HCT116 (cell line): ENCODE measurements around the gene JSRP1. TPM values are rescaled to one million over a fixed set of nuclear protein-coding genes. Genes with fewer than 3 reads are reported as not detected.

Experiments
- ATAC-seq: fragments of 200-7000 bp; cut with Tn5 transposase; 2 replicates; pipeline ENCODE4 v1.9.1; 2020; ENCODE audit warnings: mild to moderate bottlenecking, moderate library complexity
- BruUV-seq: library from RNA; stranded (reverse); fragments of 400-500 nt; replicated peaks from 2 replicates; lab custom pipeline; 2021; lab: Mats Ljungman, UMichigan
- CTCF ChIA-PET: fragments of 300-600 bp; sonication (Branson Sonifier 250); formaldehyde crosslinking; loops from one replicate; lab custom pipeline; 2021; ENCODE audit warnings: antibody characterized with exemption; lab: Charles Lee
- POLR2A ChIA-PET: fragments of 300-600, 350-600 bp; sonication (Branson Sonifier 250); formaldehyde crosslinking; loops from one replicate; lab custom pipeline; 2021; ENCODE audit warnings: antibody characterized with exemption; lab: Charles Lee
- RAD21 ChIA-PET, 2 experiments: fragments of 300-600 bp; sonication (Branson Sonifier 250); formaldehyde crosslinking; loops; one replicate each; lab custom pipeline; 2023; ENCODE audit warnings: low total read pairs in 2 of 2; ENCODE audit not compliant: uncharacterized antibody in 2 of 2, unreplicated experiment in 2 of 2, low non-redundant PET in 1 of 2; lab: Charles Lee
- DNase-seq: peaks from one replicate; pipeline ENCODE4 v3.0.0-alpha.2; 2010; ENCODE audit warnings: low read depth, low spot score
- H2AFZ ChIP-seq: fragments of 200-600 bp; shearing (Covaris generic), sonication (generic); 2 replicates; pipeline ENCODE4 v1.6.1; 2017; ENCODE audit warnings: low read depth, mixed run types, mixed read lengths, antibody characterized with exemption, low read length; ENCODE audit not compliant: poor library complexity, severe bottlenecking
- H3K27ac ChIP-seq: 2 replicates; pipeline ENCODE4 v1.5.1; 2012; ENCODE audit warnings: low read depth, low read length
- H3K27me3 ChIP-seq: fragments of 200-600 bp; sonication (generic); 2 replicates; pipeline ENCODE4 v1.6.1; 2016; ENCODE audit warnings: mixed run types, low read length, mixed read lengths; ENCODE audit not compliant: insufficient read depth
- H3K36me3 ChIP-seq, 2 experiments: fragments of 200-500 bp in 1 of 2; fragments of 200-600 bp in 1 of 2; sonication (Bioruptor generic) in 1 of 2; sonication (generic) in 1 of 2; 2 replicates each; pipeline versions ENCODE4 v1.5.1 to v1.6.1; 2014 to 2016; ENCODE audit warnings: low read length in 2 of 2, inconsistent platforms in 1 of 2, mixed read lengths in 1 of 2, mixed run types in 1 of 2; ENCODE audit not compliant: insufficient read depth in 2 of 2, control insufficient read depth in 1 of 2
- H3K4me1 ChIP-seq, 2 experiments: fragments of 200-600 bp in 1 of 2; sonication (generic) in 1 of 2; 2 replicates each; pipeline versions ENCODE4 v1.5.1 to v1.6.1; 2012 to 2017; ENCODE audit warnings: low read length in 2 of 2, inconsistent platforms in 1 of 2, mild to moderate bottlenecking in 1 of 2, mixed read lengths in 1 of 2, mixed run types in 1 of 2, moderate library complexity in 1 of 2; ENCODE audit not compliant: insufficient read depth in 2 of 2, control insufficient read depth in 1 of 2
- H3K4me2 ChIP-seq: fragments of 200-600 bp; sonication (generic); 2 replicates; pipeline ENCODE4 v1.6.1; 2017; ENCODE audit warnings: mixed run types, low read length, mixed read lengths
- H3K4me3 ChIP-seq, 2 experiments: fragments of 200-600 bp in 1 of 2; sonication (generic) in 1 of 2; replicated peaks in 1 of 2; 2 replicates each; pipeline ENCODE4 v1.5.1; 2011 to 2016; ENCODE audit warnings: low read length in 2 of 2, control low read depth in 1 of 2, low read depth in 1 of 2, mild to moderate bottlenecking in 1 of 2, mixed read lengths in 1 of 2, mixed run types in 1 of 2
- H3K79me2 ChIP-seq: fragments of 200-600 bp; sonication (generic); 2 replicates; pipeline ENCODE4 v1.6.1; 2017; ENCODE audit warnings: mild to moderate bottlenecking, mixed run types, low read length, moderate library complexity, mixed read lengths; ENCODE audit not compliant: insufficient read depth
- H3K9ac ChIP-seq: fragments of 200-600 bp; sonication (generic); 2 replicates; pipeline ENCODE4 v1.6.1; 2016; ENCODE audit warnings: low read length, mixed read lengths
- H3K9me2 ChIP-seq: fragments of 200-600 bp; sonication (generic), shearing (Covaris generic); 2 replicates; pipeline ENCODE4 v1.6.1; 2017; ENCODE audit warnings: mixed run types, mild to moderate bottlenecking, moderate library complexity; ENCODE audit not compliant: insufficient read depth
- H3K9me3 ChIP-seq, 2 experiments: fragments of 200-500 bp in 1 of 2; fragments of 200-600 bp in 1 of 2; sonication (Bioruptor generic) in 1 of 2; sonication (generic) in 1 of 2; 2 replicates each; pipeline ENCODE4 v1.6.1; 2014 to 2017; ENCODE audit warnings: low read length in 2 of 2, mixed read lengths in 2 of 2, inconsistent platforms in 1 of 2, low read depth in 1 of 2, mild to moderate bottlenecking in 1 of 2, mixed run types in 1 of 2, moderate library complexity in 1 of 2; ENCODE audit not compliant: control insufficient read depth in 1 of 2, insufficient read depth in 1 of 2
- H4K20me1 ChIP-seq: fragments of 200-600 bp; sonication (generic), shearing (Covaris generic); 2 replicates; pipeline ENCODE4 v1.6.1; 2017; ENCODE audit warnings: mixed run types, mild to moderate bottlenecking, moderate library complexity; ENCODE audit not compliant: insufficient read depth
- EGR1 ChIP-seq: IDR thresholded peaks from 2 replicates; pipeline ENCODE4 v1.6.1; 2012; ENCODE audit warnings: low read depth
- JUND ChIP-seq: IDR thresholded peaks from 2 replicates; pipeline ENCODE4 v1.6.1; 2012
- TCF7L2 ChIP-seq: IDR thresholded peaks from 2 replicates; pipeline ENCODE4 v1.7.0; 2011; ENCODE audit warnings: borderline replicate concordance, inconsistent platforms; ENCODE audit not compliant: insufficient read depth, insufficient read length; ENCODE audit errors: extremely low read depth
- ZBTB33 ChIP-seq: IDR thresholded peaks from 2 replicates; pipeline ENCODE4 v1.6.1; 2011; ENCODE audit warnings: mild to moderate bottlenecking, low read length, moderate library complexity; ENCODE audit not compliant: insufficient replicate concordance; ENCODE audit errors: extremely low read depth
- intact Hi-C: fragments of 100-400 bp; cut with micrococcal nuclease; formaldehyde crosslinking; loops from 2 replicates; pipeline ENCODE4 v1.10.0; 2022
- total RNA-seq: library from RNA; stranded (reverse); gene quantifications from one replicate; pipeline ENCODE4 v1.2.1, GENCODE V29; 2021; ENCODE audit not compliant: unreplicated experiment
- TF ChIP-seq, protein P1 (sequence below): IDR thresholded peaks from 2 replicates; pipeline ENCODE4 v1.6.1; 2012; ENCODE audit warnings: low read depth
- TF ChIP-seq, protein P2 (sequence below): IDR thresholded peaks from 2 replicates; pipeline ENCODE4 v1.6.1; 2012

The JSRP1 gene
- total RNA-seq, 1 experiment from 2014 or later: 0.30 TPM

DNA sequence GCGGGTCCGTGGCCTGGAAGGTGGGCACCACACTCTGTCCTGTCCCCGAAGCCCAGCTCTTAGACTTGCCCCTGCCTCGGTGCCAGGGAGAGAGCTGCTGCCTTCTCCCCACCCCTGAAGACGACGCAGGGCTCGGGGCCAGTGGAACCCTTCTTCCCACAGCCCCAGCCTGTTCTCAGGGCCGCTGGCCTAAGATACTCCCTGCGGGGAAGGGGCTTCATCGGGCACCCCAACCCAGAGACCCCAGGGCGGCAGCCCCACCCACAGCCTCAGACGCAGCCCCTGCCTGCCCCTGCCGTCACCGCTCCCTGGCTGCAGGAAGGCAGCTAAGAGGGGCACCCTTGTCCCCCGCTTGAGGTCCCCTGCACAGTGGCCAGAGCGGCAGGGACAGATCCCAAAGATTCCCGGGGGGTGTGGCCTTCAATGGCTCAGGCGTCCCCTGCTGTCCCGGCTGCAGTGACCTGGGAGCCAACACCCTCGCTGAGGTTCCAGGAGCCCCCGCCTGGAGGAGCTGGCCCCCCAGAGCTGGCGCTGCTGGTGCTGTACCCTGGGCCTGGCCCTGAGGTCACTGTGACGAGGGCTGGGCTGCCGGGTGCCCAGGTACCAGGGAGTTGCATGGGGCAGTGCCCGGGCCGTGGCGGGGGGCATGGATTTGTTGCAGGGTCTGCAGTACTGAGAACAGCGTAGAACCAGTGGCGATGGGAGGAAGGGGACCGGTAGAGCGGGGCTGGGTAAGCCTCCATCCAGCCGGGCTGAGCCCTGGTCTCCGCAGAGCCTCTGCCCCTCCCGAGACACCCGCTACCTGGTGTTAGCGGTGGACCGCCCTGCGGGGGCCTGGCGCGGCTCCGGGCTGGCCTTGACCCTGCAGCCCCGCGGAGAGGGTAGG lies 6.1 kb downstream of the JSRP1 start:
- ChIA-PET POLR2A (no interaction called here), CTCF (interaction anchor here (1.2 kb wide), 1 partner anchor 12 kb away, joined by 3 read pairs; no protein-coding TSS in a partner anchor), RAD21 (no interaction called here)
- no peak for DNase-seq
- Histone ChIP-seq H3K4me2 (no peak overlapping the region), H3K36me3 (peaks cover 18 to 26% of the 10 kb centered on the region in 2 experiments; a peak in 3 of 4 replicates), H3K27ac (no peak overlapping the region), H3K9me2 (no peaks in the 10 kb centered on the region), H3K4me3 (no peak overlapping the region), H3K27me3 (no peaks in the 10 kb centered on the region), H3K9ac (no peak overlapping the region), H3K4me1 (0 out of 4 replicates have a peak, but pooled peaks cover 0 to 4% of the 10 kb centered on the region in 2 experiments), H3K9me3 (no peaks in the 10 kb centered on the region), H4K20me1 (no peaks in the 10 kb centered on the region), H2AFZ (no peak overlapping the region), H3K79me2 (peaks cover 12% of the 10 kb centered on the region; the same call in 1 of the 2 replicates)
- no peak for TF ChIP-seq ZBTB33
- TF ChIP-seq, protein P1, sequence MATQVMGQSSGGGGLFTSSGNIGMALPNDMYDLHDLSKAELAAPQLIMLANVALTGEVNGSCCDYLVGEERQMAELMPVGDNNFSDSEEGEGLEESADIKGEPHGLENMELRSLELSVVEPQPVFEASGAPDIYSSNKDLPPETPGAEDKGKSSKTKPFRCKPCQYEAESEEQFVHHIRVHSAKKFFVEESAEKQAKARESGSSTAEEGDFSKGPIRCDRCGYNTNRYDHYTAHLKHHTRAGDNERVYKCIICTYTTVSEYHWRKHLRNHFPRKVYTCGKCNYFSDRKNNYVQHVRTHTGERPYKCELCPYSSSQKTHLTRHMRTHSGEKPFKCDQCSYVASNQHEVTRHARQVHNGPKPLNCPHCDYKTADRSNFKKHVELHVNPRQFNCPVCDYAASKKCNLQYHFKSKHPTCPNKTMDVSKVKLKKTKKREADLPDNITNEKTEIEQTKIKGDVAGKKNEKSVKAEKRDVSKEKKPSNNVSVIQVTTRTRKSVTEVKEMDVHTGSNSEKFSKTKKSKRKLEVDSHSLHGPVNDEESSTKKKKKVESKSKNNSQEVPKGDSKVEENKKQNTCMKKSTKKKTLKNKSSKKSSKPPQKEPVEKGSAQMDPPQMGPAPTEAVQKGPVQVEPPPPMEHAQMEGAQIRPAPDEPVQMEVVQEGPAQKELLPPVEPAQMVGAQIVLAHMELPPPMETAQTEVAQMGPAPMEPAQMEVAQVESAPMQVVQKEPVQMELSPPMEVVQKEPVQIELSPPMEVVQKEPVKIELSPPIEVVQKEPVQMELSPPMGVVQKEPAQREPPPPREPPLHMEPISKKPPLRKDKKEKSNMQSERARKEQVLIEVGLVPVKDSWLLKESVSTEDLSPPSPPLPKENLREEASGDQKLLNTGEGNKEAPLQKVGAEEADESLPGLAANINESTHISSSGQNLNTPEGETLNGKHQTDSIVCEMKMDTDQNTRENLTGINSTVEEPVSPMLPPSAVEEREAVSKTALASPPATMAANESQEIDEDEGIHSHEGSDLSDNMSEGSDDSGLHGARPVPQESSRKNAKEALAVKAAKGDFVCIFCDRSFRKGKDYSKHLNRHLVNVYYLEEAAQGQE: no peak
- TF ChIP-seq, protein P2, sequence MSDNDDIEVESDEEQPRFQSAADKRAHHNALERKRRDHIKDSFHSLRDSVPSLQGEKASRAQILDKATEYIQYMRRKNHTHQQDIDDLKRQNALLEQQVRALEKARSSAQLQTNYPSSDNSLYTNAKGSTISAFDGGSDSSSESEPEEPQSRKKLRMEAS: no peak
- TF ChIP-seq TCF7L2: no peak
- TF ChIP-seq JUND: no peak
- TF ChIP-seq EGR1: no peak
- peak; percentile 28 for ATAC-seq
- no TSS peak for BruUV-seq
- intact Hi-C loops: no loop called here
